KOPT-K1 (cell line): ENCODE measurements around the gene ADRA1B.
"Not testable (repeated sequence)": the region's sequence is repeated elsewhere in the genome, so short reads cannot be mapped to it uniquely, and the experiment has no call there.

Experiments used
- H3K27ac ChIP-seq: fragments of 200-600 bp; sonication (generic); 2 replicates; pipeline ENCODE4 v1.5.1; 2016; ENCODE audit warnings: antibody characterized with exemption, mild to moderate bottlenecking, low read depth, low read length; ENCODE audit not compliant: poor library complexity, severe bottlenecking
- H3K36me3 ChIP-seq: fragments of 200-600 bp; sonication (generic); 2 replicates; pipeline ENCODE4 v1.5.1; 2017; ENCODE audit warnings: antibody characterized with exemption, mild to moderate bottlenecking, low read length, moderate library complexity; ENCODE audit not compliant: insufficient read depth
- H3K9me3 ChIP-seq: fragments of 200-600 bp; sonication (generic); 2 replicates; pipeline ENCODE4 v1.5.1; 2017; ENCODE audit warnings: antibody characterized with exemption, low read length, mild to moderate bottlenecking; ENCODE audit not compliant: insufficient read depth, poor library complexity, severe bottlenecking

Gene ADRA1B

DNA sequence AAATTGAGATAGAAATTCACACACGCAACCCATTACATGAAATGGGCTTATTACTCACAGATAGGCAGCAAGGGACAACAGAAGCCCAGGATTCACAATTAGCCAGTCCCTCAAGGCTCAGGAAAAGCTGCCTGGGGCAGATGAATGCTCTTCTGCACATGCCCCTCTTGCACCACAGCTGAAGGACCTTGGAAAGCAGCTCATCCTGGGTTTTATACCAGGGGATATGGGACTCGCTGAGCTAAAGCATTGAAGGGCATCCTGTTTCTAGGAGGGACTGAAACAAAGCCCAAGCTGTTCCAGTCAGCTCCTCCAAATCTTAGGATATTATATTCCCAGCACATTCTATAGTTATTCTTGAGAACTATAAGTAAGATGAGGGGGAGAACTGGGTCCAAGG lies 76.9 kb downstream of the ADRA1B start:
- H3K9me3 ChIP-seq, result peaks cover 14% of the 10 kb centered on the region
- H3K36me3 ChIP-seq, result no peaks in the 10 kb centered on the region
- H3K27ac ChIP-seq, result no peak overlapping the region

GRCh38 chr5:159995907-159996306 lies 79.6 kb downstream of the ADRA1B start:
- Histone ChIP-seq H3K9me3 (peaks cover 14% of the 10 kb centered on the region), H3K36me3 (no peaks in the 10 kb centered on the region), H3K27ac (no peak overlapping the region)

- Histone ChIP-seq H3K27ac (no peak overlapping the region), H3K36me3 (no peaks in the 10 kb centered on the region), H3K9me3 (no peaks in the 10 kb centered on the region)
These were observed 85.2 kb downstream of the ADRA1B start for GRCh38 chr5:160001457-160001856.

- peaks cover 19% of the 10 kb centered on the region for H3K36me3 ChIP-seq
These were observed 91.2 kb downstream of the ADRA1B start for GRCh38 chr5:160007514-160007913.

GRCh38 chr5:160008529-160008876 lies 92.2 kb downstream of the ADRA1B start:
- not testable (repeated sequence) for H3K27ac ChIP-seq, H3K9me3 ChIP-seq
- peaks cover 28% of the 10 kb centered on the region for H3K36me3 ChIP-seq

More at GRCh38 chr5:160007514-160007913, 91.2 kb downstream of the ADRA1B start:
- Histone ChIP-seq H3K9me3 (no peaks in the 10 kb centered on the region), H3K27ac (no peak overlapping the region)

GRCh38 chr5:160008877-160009590 lies 92.8 kb downstream of the ADRA1B start, which contains the start of gene TTC1:
Gene TTC1 (plus strand): TSS chr5:160009139. CDS start chr5:160010529, 1,390 bp downstream.
- no peaks in the 10 kb centered on the region for H3K9me3 ChIP-seq
- peak within 1 kb of the TSS; percentile 70 for H3K27ac ChIP-seq
- H3K36me3 ChIP-seq, result peaks cover 33% of the 10 kb centered on the region

DNA sequence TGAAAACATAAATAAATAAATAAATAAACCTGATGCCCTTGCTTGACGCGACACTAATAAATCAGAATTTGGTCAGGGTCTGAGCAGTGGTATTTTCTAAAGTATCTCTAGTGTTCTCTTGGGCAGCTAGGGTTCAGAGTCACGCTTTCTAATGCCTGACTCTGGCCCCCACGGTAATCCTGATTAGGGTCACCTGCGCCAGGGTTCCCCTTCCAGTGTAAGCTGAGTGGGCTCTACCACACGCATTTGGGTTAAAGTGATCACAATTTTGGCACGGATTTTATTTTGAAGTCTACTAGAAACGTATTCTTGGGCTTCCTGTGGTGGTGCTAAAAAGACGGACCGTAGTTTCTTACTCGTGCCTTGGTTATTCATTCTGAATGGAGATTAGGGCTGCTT lies 93.3 kb downstream of the ADRA1B start:
- Histone ChIP-seq H3K27ac (peak overlapping the region; percentile 70), H3K9me3 (no peaks in the 10 kb centered on the region), H3K36me3 (peaks cover 33% of the 10 kb centered on the region)

- Histone ChIP-seq H3K27ac (no peak overlapping the region), H3K9me3 (no peaks in the 10 kb centered on the region), H3K36me3 (peaks cover 47% of the 10 kb centered on the region)
These were observed 95.2 kb downstream of the ADRA1B start for GRCh38 chr5:160011471-160011870.

GRCh38 chr5:160014197-160014596 lies 97.9 kb downstream of the ADRA1B start:
- H3K36me3 ChIP-seq, result peaks cover 72% of the 10 kb centered on the region
- H3K9me3 ChIP-seq, H3K27ac ChIP-seq: not testable (repeated sequence)

- Histone ChIP-seq H3K27ac (no peak overlapping the region), H3K9me3 (no peaks in the 10 kb centered on the region), H3K36me3 (peaks cover 62% of the 10 kb centered on the region)
These were observed 102.8 kb downstream of the ADRA1B start for GRCh38 chr5:160018945-160019625.

DNA sequence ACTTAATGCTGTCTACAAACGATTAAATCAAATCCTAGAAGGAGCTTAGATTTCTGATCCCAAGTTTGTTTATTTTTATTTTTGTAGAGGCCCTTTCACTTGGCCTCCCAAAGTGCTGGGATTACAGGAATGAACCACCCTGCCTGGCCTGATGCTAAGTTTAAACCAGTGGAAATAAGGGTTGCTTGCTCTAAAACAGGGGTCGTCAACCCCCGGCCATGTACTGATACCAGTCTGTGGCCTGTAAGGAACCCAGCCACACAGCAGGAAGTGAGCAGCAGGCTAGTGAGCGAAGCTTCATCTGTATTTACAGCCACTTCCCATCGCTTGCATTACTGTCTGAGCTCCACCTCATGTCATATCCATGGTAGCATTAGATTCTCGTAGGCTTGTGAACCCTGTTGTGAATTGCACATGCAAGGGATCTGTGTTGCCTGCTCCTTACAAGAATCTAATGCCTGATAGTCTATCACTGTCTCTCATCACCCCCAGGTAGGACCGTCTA lies 104.0 kb downstream of the ADRA1B start:
- H3K9me3 ChIP-seq, result no peaks in the 10 kb centered on the region
- peaks cover 65% of the 10 kb centered on the region for H3K36me3 ChIP-seq
- no peak overlapping the region for H3K27ac ChIP-seq

DNA sequence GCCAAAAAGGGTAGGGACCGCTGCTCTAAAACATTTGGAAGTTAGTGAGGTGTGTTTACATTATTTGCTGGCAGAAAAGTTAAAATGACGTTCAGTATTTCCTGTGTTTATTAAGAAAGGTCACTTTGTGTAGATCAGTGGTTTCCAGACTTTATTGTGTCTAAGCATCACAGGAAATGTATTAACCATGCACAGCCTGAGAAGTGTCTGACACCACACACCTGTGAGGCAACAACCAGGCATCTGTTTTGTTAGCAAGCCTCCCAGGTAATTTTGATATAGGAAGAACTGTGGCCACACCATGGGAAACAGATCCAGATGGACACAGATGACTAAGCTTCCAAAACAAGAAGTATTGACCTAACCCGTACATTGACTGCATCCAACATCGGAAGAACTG lies 104.7 kb downstream of the ADRA1B start:
- peaks cover 64% of the 10 kb centered on the region for H3K36me3 ChIP-seq
- H3K9me3 ChIP-seq, result no peaks in the 10 kb centered on the region
- H3K27ac ChIP-seq, result no peak overlapping the region

- no peaks in the 10 kb centered on the region for H3K9me3 ChIP-seq
- H3K36me3 ChIP-seq, result peaks cover 60% of the 10 kb centered on the region
- H3K27ac ChIP-seq, result no peak overlapping the region
These were observed 105.7 kb downstream of the ADRA1B start for GRCh38 chr5:160021831-160022446.
